ENCODE data around the gene INO80D.

INO80D gene

DNA sequence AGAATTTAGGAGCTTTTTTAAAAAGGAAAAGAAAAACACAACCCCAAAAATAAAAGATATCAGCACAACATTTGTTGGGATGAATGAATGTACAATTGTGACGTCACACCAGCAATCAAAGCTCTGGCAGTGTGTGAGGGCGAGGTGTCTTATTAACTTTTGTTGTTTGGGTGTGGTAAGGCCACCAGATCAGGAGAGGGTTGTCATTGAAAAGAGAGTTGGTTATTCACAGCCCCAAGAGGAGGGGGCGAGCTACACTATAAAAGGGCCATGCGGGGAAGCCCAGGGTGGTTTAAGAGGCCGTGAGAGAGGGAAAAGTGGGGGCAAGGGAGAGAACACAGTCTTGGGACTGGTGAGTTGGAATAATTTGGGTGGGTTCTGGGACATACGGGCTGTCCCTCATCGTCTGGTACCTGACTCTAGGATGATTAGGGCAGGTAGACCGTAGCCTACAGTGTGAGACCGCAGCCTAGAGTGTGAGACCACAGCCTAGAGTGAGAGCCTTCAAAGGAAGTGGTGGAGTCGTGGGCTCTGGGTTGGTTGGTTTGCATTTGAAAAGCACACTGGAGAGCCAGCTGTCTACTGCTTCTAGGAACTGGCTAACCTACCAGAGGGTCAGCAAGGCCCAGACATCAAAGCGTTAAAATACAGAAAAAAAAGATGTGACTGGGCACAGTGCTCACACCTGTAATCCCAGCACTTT is 128.4 kb downstream of the INO80D start:
- Histone ChIP-seq H3K4me1 (ENCODE audit: control insufficient read depth, insufficient read depth, low read length, poor library complexity, severe bottlenecking) (no peaks in the 10 kb centered on the region), H3K4me3 (ENCODE audit: extremely low read depth, insufficient read depth, low read length, poor library complexity, severe bottlenecking) (no peak overlapping the region), H3K9me3 (ENCODE audit: control insufficient read depth, low read length) (peaks cover under 1% of the 10 kb centered on the region), H3K36me3 (ENCODE audit: control insufficient read depth, insufficient read depth, low read length) (no peaks in the 10 kb centered on the region), H3K27ac (ENCODE audit: low read depth, low read length, severe bottlenecking) (no peak overlapping the region)
- 66 to 73% methylated on average over 9 to 11 of the region's 11 CpGs for WGBS, 2 experiments (ENCODE audit: insufficient coverage in 2 of 2)

- peaks cover 5% of the 10 kb centered on the region for H3K9me3 ChIP-seq (ENCODE audit: control insufficient read depth, low read length)
- 49 to 67% methylated on average over 4 to 5 of the region's 5 CpGs for WGBS, 2 experiments (ENCODE audit: insufficient coverage in 2 of 2)
- no peak overlapping the region for H3K27ac ChIP-seq (ENCODE audit: low read depth, low read length, severe bottlenecking)
- H3K4me1 ChIP-seq (ENCODE audit: control insufficient read depth, insufficient read depth, low read length, poor library complexity, severe bottlenecking): no peaks in the 10 kb centered on the region
- no peaks in the 10 kb centered on the region for H3K36me3 ChIP-seq (ENCODE audit: control insufficient read depth, insufficient read depth, low read length)
- H3K4me3 ChIP-seq (ENCODE audit: extremely low read depth, insufficient read depth, low read length, poor library complexity, severe bottlenecking): no peak overlapping the region
Measured at GRCh38 chr2:205954707-205955106, 131.3 kb downstream of the INO80D start.

- Histone ChIP-seq H3K4me1 (ENCODE audit: control insufficient read depth, insufficient read depth, low read length, poor library complexity, severe bottlenecking) (peaks cover 5% of the 10 kb centered on the region), H3K27ac (ENCODE audit: low read depth, low read length, severe bottlenecking) (no peak overlapping the region), H3K9me3 (ENCODE audit: control insufficient read depth, low read length) (peaks cover 5% of the 10 kb centered on the region), H3K4me3 (ENCODE audit: extremely low read depth, insufficient read depth, low read length, poor library complexity, severe bottlenecking) (no peak overlapping the region), H3K36me3 (ENCODE audit: control insufficient read depth, insufficient read depth, low read length) (no peaks in the 10 kb centered on the region)
- 94 to 96% methylated on average over 2 of the region's 2 CpGs for WGBS, 2 experiments (ENCODE audit: insufficient coverage in 2 of 2)
Measured at GRCh38 chr2:205952282-205952681, 133.7 kb downstream of the INO80D start.

DNA sequence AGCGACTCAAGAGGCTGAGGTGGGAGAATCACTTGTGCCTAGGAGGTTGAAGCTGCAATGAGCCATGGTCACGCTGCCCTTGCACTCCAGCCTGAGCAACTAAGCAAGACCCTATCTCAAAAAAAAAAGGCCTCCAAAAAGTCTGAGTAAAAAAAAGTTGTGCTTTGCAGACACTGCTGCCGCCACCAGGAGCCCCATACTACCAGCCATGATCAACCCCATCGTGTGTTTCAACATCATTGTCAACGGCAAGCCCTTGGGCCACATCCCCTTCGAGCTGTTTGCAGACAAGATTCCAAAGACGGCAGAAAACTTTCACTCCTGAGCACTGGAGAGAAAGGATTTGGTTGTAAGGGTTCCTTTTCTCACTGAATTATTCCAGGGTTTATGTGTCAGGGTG is 137.1 kb downstream of the INO80D start:
- Histone ChIP-seq H3K27ac (ENCODE audit: low read depth, low read length, severe bottlenecking) (no peak overlapping the region), H3K4me3 (ENCODE audit: extremely low read depth, insufficient read depth, low read length, poor library complexity, severe bottlenecking) (no peak overlapping the region), H3K36me3 (ENCODE audit: control insufficient read depth, insufficient read depth, low read length) (no peaks in the 10 kb centered on the region), H3K9me3 (ENCODE audit: control insufficient read depth, low read length) (peaks cover 5% of the 10 kb centered on the region), H3K4me1 (ENCODE audit: control insufficient read depth, insufficient read depth, low read length, poor library complexity, severe bottlenecking) (peaks cover 22% of the 10 kb centered on the region)
- WGBS, 2 experiments (ENCODE audit: insufficient coverage in 2 of 2): 89 to 94% methylated on average over 5 to 6 of the region's 7 CpGs

DNA sequence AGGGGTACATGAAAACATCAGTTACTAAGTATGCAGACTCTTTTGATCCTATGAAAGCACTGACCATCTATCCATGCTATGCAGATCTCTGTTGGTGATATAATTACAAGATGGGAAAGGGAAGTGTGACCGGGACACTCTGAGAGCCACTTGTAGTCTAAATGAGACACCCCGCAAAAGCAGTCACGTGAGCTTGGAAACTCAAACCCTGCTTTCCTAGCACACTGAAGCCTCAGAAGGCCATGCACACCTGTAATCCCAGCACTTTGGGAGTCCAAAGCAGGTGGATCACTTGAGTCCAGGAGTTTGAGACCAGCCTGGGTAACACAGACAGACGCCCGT is 137.5 kb downstream of the INO80D start:
- Histone ChIP-seq H3K36me3 (ENCODE audit: control insufficient read depth, insufficient read depth, low read length) (no peaks in the 10 kb centered on the region), H3K27ac (ENCODE audit: low read depth, low read length, severe bottlenecking) (no peak overlapping the region), H3K9me3 (ENCODE audit: control insufficient read depth, low read length) (peaks cover 5% of the 10 kb centered on the region), H3K4me1 (ENCODE audit: control insufficient read depth, insufficient read depth, low read length, poor library complexity, severe bottlenecking) (peaks cover 22% of the 10 kb centered on the region), H3K4me3 (ENCODE audit: extremely low read depth, insufficient read depth, low read length, poor library complexity, severe bottlenecking) (no peak overlapping the region)
- WGBS, 2 experiments (ENCODE audit: insufficient coverage in 2 of 2): 96 to 100% methylated on average over 2 to 4 of the region's 5 CpGs

DNA sequence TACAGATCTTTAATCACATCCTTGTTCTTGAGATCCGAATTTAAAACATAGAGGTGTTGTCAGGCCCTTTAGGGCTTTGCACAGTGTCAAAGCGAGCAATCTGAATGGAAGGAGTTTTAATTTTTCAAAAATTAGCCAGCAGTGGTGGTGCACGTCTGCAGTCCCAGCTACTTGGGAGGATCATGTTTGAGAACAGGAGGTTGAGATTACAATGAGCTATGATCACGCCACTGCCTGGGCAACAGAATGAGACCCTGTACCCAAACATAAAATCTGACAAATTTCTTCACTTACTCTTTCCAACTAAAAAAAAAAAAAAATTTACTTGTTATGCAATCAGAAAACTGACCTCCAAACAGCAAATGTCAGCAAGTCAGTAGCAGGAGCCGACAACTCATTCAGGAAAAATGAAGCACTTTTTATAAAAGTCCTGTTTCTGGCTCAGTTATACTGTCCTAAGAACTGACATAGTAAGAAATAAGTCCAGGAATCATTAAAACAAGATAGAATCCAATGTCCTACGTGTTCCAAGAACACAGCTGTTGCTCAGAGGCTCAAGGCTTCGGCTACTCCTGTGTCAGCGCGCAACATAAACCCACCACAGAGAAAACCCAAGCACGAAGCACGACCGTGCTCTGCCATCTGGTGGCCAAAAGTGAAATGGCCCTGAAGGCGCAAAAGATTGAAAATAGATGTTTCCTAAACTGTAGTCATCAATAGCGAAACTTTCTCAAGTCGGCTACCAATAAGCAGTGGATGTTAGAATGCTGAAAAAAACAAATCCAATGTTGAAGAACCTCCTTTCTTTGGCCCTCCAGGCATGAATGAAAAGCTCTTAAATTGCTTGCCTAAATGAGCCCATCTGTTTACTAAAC is 138.1 kb downstream of the INO80D start:
- no peak overlapping the region for H3K27ac ChIP-seq (ENCODE audit: low read depth, low read length, severe bottlenecking)
- H3K4me3 ChIP-seq (ENCODE audit: extremely low read depth, insufficient read depth, low read length, poor library complexity, severe bottlenecking): no peak overlapping the region
- 44 to 77% methylated on average over 5 of the region's 15 CpGs for WGBS, 2 experiments (ENCODE audit: insufficient coverage in 2 of 2)
- H3K36me3 ChIP-seq (ENCODE audit: control insufficient read depth, insufficient read depth, low read length): no peaks in the 10 kb centered on the region
- peaks cover 5% of the 10 kb centered on the region for H3K9me3 ChIP-seq (ENCODE audit: control insufficient read depth, low read length)
- H3K4me1 ChIP-seq (ENCODE audit: control insufficient read depth, insufficient read depth, low read length, poor library complexity, severe bottlenecking): peaks cover 27% of the 10 kb centered on the region

DNA sequence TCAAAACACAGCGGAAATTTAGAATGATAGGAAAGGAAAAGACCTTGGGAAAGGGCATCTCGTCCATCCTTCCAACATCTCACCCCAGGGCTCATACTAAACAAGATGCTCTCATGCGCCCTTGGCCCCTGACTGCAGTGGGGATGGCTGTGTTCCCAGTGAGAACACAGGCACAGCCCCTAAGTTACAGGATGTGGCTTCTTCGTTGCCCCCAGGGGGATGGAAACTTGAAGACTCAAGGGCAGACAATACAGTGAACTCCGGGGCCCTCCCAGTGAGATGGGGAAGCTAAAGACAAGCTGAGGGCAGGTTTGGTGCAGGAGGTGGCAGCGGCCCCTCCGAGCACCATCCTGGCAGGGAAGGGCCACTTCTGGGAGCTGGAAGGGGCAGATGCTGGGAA is 139.7 kb downstream of the INO80D start:
- WGBS, 2 experiments (ENCODE audit: insufficient coverage in 2 of 2): 88 to 90% methylated on average over 3 to 5 of the region's 7 CpGs
- Histone ChIP-seq H3K4me1 (ENCODE audit: control insufficient read depth, insufficient read depth, low read length, poor library complexity, severe bottlenecking) (peaks cover 29% of the 10 kb centered on the region), H3K4me3 (ENCODE audit: extremely low read depth, insufficient read depth, low read length, poor library complexity, severe bottlenecking) (no peak overlapping the region), H3K36me3 (ENCODE audit: control insufficient read depth, insufficient read depth, low read length) (no peaks in the 10 kb centered on the region), H3K27ac (ENCODE audit: low read depth, low read length, severe bottlenecking) (no peak overlapping the region), H3K9me3 (ENCODE audit: control insufficient read depth, low read length) (no peaks in the 10 kb centered on the region)
